WTC11 (cell line): ENCODE results near the gene TPST2. TPM values are rescaled to one million over a fixed set of nuclear protein-coding genes. Genes with fewer than 3 reads are reported as not detected.
A peak's percentile ranks its signal among the peaks of the same experiment; 100 is the strongest.
"Not testable (repeated sequence)": the region's sequence is repeated elsewhere in the genome, so short reads cannot be mapped to it uniquely, and the experiment has no call there.

Experiments used
- ATAC-seq: fragments of 200-7000 bp; cut with Tn5 transposase; 2 replicates; pipeline ENCODE4 v1.10.0; 2021; ENCODE audit warnings: mild to moderate bottlenecking, moderate library complexity
- CTCF ChIA-PET: fragments of 300-600 bp; sonication (Branson Sonifier 250); formaldehyde crosslinking; loops from one replicate; lab custom pipeline; 2021; ENCODE audit warnings: antibody characterized with exemption; lab: Charles Lee
- POLR2A ChIA-PET: fragments of 350-600 bp; sonication (Branson Sonifier 250); formaldehyde crosslinking; loops from one replicate; lab custom pipeline; 2021; ENCODE audit warnings: antibody characterized with exemption; lab: Charles Lee
- DNase-seq: peaks from one replicate; pipeline ENCODE4 v3.0.0; 2021; ENCODE audit warnings: low spot score
- H3K27ac Mint-ChIP-seq: 2 replicates; pipeline ENCODE4 v1.8.0; 2021; ENCODE audit warnings: mixed read lengths
- H3K27me3 Mint-ChIP-seq: 2 replicates; pipeline ENCODE4 v1.8.0; 2021; ENCODE audit warnings: low read depth, mild to moderate bottlenecking, moderate library complexity, mixed read lengths
- H3K36me3 Mint-ChIP-seq: 2 replicates; pipeline ENCODE4 v1.8.0; 2021; ENCODE audit warnings: mixed read lengths
- H3K4me1 Mint-ChIP-seq: 2 replicates; pipeline ENCODE4 v1.8.0; 2022; ENCODE audit warnings: mixed read lengths
- H3K4me3 Mint-ChIP-seq: 2 replicates; pipeline ENCODE4 v1.8.0; 2021; ENCODE audit warnings: mild to moderate bottlenecking, moderate library complexity, mixed read lengths
- H3K9me3 Mint-ChIP-seq: 2 replicates; pipeline ENCODE4 v1.8.0; 2021; ENCODE audit warnings: mixed read lengths
- CBFB ChIP-seq: sonication (generic); formaldehyde crosslinking; IDR thresholded peaks from 2 replicates; pipeline ENCODE4 v1.8.1; 2022; ENCODE audit warnings: mild to moderate bottlenecking, low read depth, missing genetic modification reagents
- CTCF ChIP-seq: fragments of 200-600 bp; IDR thresholded peaks from 2 replicates; pipeline ENCODE4 v1.8.0; 2022; ENCODE audit warnings: antibody characterized with exemption
- ESRRA ChIP-seq: sonication (generic); formaldehyde crosslinking; IDR thresholded peaks from 2 replicates; pipeline ENCODE4 v1.8.1; 2022; ENCODE audit warnings: mild to moderate bottlenecking, missing genetic modification reagents, borderline replicate concordance
- ETV6 ChIP-seq: sonication (generic); formaldehyde crosslinking; IDR thresholded peaks from 2 replicates; pipeline ENCODE4 v1.8.1; 2022; ENCODE audit warnings: mild to moderate bottlenecking, missing genetic modification reagents
- FOXK1 ChIP-seq: sonication (generic); formaldehyde crosslinking; IDR thresholded peaks from 2 replicates; pipeline ENCODE4 v1.8.0; 2022; ENCODE audit warnings: mild to moderate bottlenecking, moderate library complexity, missing genetic modification reagents
- GABPB1 ChIP-seq: sonication (generic); formaldehyde crosslinking; IDR thresholded peaks from 2 replicates; pipeline ENCODE4 v1.8.1; 2023; ENCODE audit warnings: mild to moderate bottlenecking, missing genetic modification reagents
- GRHL2 ChIP-seq: fragments of 250-450 bp; sonication (Bioruptor Pico); IDR thresholded peaks from 2 replicates; pipeline ENCODE4 v1.8.0; 2022; ENCODE audit warnings: mild to moderate bottlenecking, moderate library complexity; ENCODE audit not compliant: insufficient replicate concordance, severe bottlenecking
- KAT7 ChIP-seq: sonication (generic); formaldehyde crosslinking; IDR thresholded peaks from 2 replicates; pipeline ENCODE4 v1.8.1; 2023; ENCODE audit warnings: missing genetic modification reagents, mild to moderate bottlenecking, borderline replicate concordance
- PRDM15 ChIP-seq: sonication (generic); formaldehyde crosslinking; IDR thresholded peaks from 2 replicates; pipeline ENCODE4 v1.8.0; 2022; ENCODE audit warnings: missing genetic modification reagents
- PREB ChIP-seq: sonication (generic); formaldehyde crosslinking; IDR thresholded peaks from 2 replicates; pipeline ENCODE4 v1.8.1; 2022; ENCODE audit warnings: mild to moderate bottlenecking, missing genetic modification reagents, moderate library complexity, borderline replicate concordance
- RELA ChIP-seq: sonication (generic); formaldehyde crosslinking; IDR thresholded peaks from 2 replicates; pipeline ENCODE4 v1.8.1; 2022; ENCODE audit warnings: missing genetic modification reagents, mild to moderate bottlenecking, borderline replicate concordance
- RORB ChIP-seq: fragments of 250-450 bp; sonication (Bioruptor Pico); IDR thresholded peaks from 2 replicates; pipeline ENCODE4 v1.9.0; 2021; ENCODE audit warnings: mild to moderate bottlenecking
- ZBTB21 ChIP-seq: sonication (generic); formaldehyde crosslinking; IDR thresholded peaks from 2 replicates; pipeline ENCODE4 v1.8.1; 2023; ENCODE audit warnings: mild to moderate bottlenecking, missing genetic modification reagents, borderline replicate concordance
- ZNF232 ChIP-seq: sonication (generic); formaldehyde crosslinking; IDR thresholded peaks from 2 replicates; pipeline ENCODE4 v1.8.0; 2022; ENCODE audit warnings: mild to moderate bottlenecking, missing genetic modification reagents
- ZNF425 ChIP-seq: fragments of 250-450 bp; sonication (Bioruptor Pico); conservative IDR thresholded peaks from 2 replicates; pipeline ENCODE4 v1.9.0; 2021; ENCODE audit warnings: mild to moderate bottlenecking
- ZNF512 ChIP-seq: sonication (generic); formaldehyde crosslinking; IDR thresholded peaks from 2 replicates; pipeline ENCODE4 v1.8.1; 2022; ENCODE audit warnings: missing genetic modification reagents, borderline replicate concordance
- total RNA-seq: library from RNA; stranded (reverse); gene quantifications from 3 replicates; pipeline ENCODE4 v1.2.3, GENCODE V29; 2021

Gene TPST2
- total RNA-seq, 1 experiment from 2014 or later: 84.2 TPM

- ChIA-PET CTCF (no interaction called here), POLR2A (no interaction called here)
- 0 out of 2 replicates have a peak, but pooled peaks cover 5% of the 10 kb centered on the region for H3K4me1 Mint-ChIP-seq
- no peak for DNase-seq
- no peak for ATAC-seq
- no peaks in the 10 kb centered on the region for H3K27me3 Mint-ChIP-seq
- H3K27ac Mint-ChIP-seq: peak overlapping the region; percentile 85; the same call in 1 of the 2 replicates
- TF ChIP-seq RELA (CRISPR knock-in tag): no peak
- no peak for TF ChIP-seq RORB (CRISPR knock-in tag)
- TF ChIP-seq ZNF512 (CRISPR knock-in tag): no peak
- H3K9me3 Mint-ChIP-seq: no peaks in the 10 kb centered on the region
- H3K36me3 Mint-ChIP-seq: peaks cover 57% of the 10 kb centered on the region
- H3K4me3 Mint-ChIP-seq: no peak overlapping the region
Observed at GRCh38 chr22:26534171-26534855, 55.6 kb downstream of the TPST2 start.

- no peak for DNase-seq
- ATAC-seq: no peak
- no peaks in the 10 kb centered on the region for H3K9me3 Mint-ChIP-seq
- TF ChIP-seq KAT7: no peak
- TF ChIP-seq GABPB1 (CRISPR knock-in tag): peak; percentile 66
- no peak for TF ChIP-seq ZBTB21 (CRISPR knock-in tag)
- TF ChIP-seq ESRRA (CRISPR knock-in tag): no peak
- ChIA-PET POLR2A (no interaction called here), CTCF (interaction anchor here (1.6 kb wide), 1 partner anchor 26 kb away, joined by 4 read pairs; no protein-coding TSS in a partner anchor)
- no peak overlapping the region for H3K4me3 Mint-ChIP-seq
- H3K27me3 Mint-ChIP-seq: no peaks in the 10 kb centered on the region
- H3K4me1 Mint-ChIP-seq: no peaks in the 10 kb centered on the region
- H3K27ac Mint-ChIP-seq: no peak overlapping the region
- H3K36me3 Mint-ChIP-seq: peaks cover 64% of the 10 kb centered on the region
Observed at GRCh38 chr22:26529345-26529744, 60.6 kb downstream of the TPST2 start.

- POLR2A ChIA-PET, DNase-seq, ATAC-seq, H3K9me3 Mint-ChIP-seq, H3K27me3 Mint-ChIP-seq, H3K4me3 Mint-ChIP-seq, H3K27ac Mint-ChIP-seq, CTCF ChIA-PET, H3K4me1 Mint-ChIP-seq: not testable (repeated sequence)
- H3K36me3 Mint-ChIP-seq: peaks cover 68% of the 10 kb centered on the region
Observed at GRCh38 chr22:26528518-26528917, 61.4 kb downstream of the TPST2 start.

GRCh38 chr22:26527574-26528465 is 62.1 kb downstream of the TPST2 start:
- H3K4me3 Mint-ChIP-seq: no peak overlapping the region
- H3K27ac Mint-ChIP-seq: no peak overlapping the region
- H3K36me3 Mint-ChIP-seq: peaks cover 67% of the 10 kb centered on the region
- no peak for ATAC-seq
- ChIA-PET CTCF (no interaction called here), POLR2A (no interaction called here)
- no peak for DNase-seq
- no peaks in the 10 kb centered on the region for H3K9me3 Mint-ChIP-seq
- TF ChIP-seq CBFB (CRISPR knock-in tag) (no peak), PREB (CRISPR knock-in tag) (no peak), CTCF (no peak), ZNF232 (CRISPR knock-in tag) (no peak), PRDM15 (CRISPR knock-in tag) (no peak), GRHL2 (no peak), FOXK1 (CRISPR knock-in tag) (no peak), ETV6 (CRISPR knock-in tag) (no peak), ZNF425 (CRISPR knock-in tag) (no peak)
- H3K27me3 Mint-ChIP-seq: no peaks in the 10 kb centered on the region
- no peaks in the 10 kb centered on the region for H3K4me1 Mint-ChIP-seq
